Tibial nerve (tissue), 4 donors: ENCODE data around the gene YBX2.

ENCODE experiments used
- EP300 ChIP-seq, 2 donors: sonication (generic); formaldehyde crosslinking; IDR thresholded peaks; one replicate each; pipeline ENCODE4 v1.6.1; 2017; ENCODE audit warnings: antibody characterized with exemption in 2 of 2, mild to moderate bottlenecking in 1 of 2
- TF ChIP-seq, protein P1 (sequence below), 5 experiments: fragments of 200-600 bp in 3 of 5; fragments of 450-650 bp in 2 of 5; sonication (generic) in 3 of 5; IDR thresholded peaks; one replicate each; pipeline ENCODE4 v1.5.1; 2016 to 2019; ENCODE audit warnings: antibody characterized with exemption in 5 of 5, mild to moderate bottlenecking in 3 of 5, moderate library complexity in 2 of 5

DNA sequence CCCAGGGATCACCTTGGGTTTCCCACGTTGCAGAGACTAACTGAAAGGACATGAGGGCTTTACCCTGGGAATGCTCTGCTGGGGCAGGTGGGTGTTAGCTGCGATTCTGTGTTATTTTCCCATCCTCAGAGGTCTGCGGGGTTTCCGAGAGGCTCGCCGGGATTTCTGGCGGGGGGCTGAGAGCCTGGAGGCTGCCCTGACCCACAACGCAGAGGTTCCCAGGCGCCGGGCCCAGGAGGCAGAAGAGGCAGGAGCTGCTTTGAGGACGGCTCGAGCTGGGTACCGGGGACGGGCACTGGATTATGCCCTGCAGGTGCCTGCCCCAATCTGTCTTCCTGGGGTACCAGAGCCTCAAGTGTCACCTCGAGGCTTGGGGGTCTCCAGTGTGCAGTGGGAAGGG lies 48.8 kb upstream of the YBX2 start:
- TF ChIP-seq, protein P1, sequence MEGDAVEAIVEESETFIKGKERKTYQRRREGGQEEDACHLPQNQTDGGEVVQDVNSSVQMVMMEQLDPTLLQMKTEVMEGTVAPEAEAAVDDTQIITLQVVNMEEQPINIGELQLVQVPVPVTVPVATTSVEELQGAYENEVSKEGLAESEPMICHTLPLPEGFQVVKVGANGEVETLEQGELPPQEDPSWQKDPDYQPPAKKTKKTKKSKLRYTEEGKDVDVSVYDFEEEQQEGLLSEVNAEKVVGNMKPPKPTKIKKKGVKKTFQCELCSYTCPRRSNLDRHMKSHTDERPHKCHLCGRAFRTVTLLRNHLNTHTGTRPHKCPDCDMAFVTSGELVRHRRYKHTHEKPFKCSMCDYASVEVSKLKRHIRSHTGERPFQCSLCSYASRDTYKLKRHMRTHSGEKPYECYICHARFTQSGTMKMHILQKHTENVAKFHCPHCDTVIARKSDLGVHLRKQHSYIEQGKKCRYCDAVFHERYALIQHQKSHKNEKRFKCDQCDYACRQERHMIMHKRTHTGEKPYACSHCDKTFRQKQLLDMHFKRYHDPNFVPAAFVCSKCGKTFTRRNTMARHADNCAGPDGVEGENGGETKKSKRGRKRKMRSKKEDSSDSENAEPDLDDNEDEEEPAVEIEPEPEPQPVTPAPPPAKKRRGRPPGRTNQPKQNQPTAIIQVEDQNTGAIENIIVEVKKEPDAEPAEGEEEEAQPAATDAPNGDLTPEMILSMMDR (IDR thresholded peaks at IDR 0.05): no peak
- no peak for TF ChIP-seq EP300 (IDR thresholded peaks at IDR 0.05)
